HG03025 (cell line): ENCODE data around the gene STK33.

Experiments used
- ATAC-seq: cut with Tn5 transposase; IDR thresholded peaks from one replicate; pipeline ENCODE4 v1.9.1; 2021; ENCODE audit warnings: mild to moderate bottlenecking, moderate library complexity; ENCODE audit not compliant: unreplicated experiment, low FRiP score

The STK33 gene

GRCh38 chr11:8360086-8360828 is 233.8 kb downstream of the STK33 start:
- no peak for ATAC-seq

- no peak for ATAC-seq
Measured at GRCh38 chr11:8359521-8359920, 234.5 kb downstream of the STK33 start.

DNA sequence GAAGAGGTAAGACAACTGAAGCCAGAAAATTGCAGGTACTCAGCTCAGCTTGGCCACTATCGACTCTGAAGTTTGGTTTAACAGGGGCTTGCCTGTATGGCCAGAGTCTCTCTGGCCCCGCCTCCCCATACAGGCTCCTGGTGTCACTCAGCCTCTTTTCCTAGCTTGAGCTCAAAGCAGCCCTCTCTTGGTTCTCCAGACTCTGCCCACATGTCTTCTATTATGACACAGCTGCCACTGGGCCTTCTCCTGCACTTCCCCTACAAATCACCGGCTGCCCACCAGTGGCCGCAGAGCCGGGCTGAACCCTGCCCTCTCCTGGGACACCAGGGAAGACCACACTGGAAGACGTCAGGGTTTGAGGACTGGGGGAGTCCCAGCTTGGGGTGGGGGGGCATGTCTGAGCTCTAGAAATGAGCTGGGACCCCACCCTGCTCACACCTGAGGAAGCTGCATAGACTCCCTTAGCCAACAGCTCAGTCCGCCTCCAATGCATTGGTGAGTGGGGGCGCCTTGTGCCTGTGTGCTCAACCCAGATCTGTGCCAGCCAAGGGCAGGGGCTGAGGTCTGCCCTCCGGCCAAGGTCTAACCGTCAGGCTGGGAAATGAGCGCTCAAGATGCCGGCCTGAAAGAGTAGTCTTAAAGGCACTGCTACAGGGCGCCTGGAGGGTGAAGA is 236.0 kb downstream of the STK33 start:
- no peak for ATAC-seq

DNA sequence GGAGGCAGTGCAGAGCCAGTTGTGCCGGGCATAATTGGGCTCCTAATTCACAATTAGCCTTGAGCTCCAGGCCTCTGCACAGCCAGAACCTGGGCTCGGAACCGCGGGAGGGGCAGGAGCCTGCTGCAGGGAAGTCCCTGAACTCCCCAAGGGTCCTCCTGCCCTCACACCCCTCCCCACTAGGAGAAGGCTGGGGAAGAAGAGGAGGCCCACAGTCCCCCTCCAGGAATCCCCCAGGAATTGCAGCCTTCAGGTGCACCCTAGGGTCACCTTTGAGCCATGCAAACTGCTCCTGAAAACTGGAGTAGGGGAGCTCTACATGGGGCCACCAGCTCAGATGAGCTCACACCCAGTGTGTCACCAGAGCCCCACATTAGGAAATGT is 236.5 kb downstream of the STK33 start:
- no peak for ATAC-seq

GRCh38 chr11:8356721-8357504 is 237.1 kb downstream of the STK33 start:
- no peak for ATAC-seq

GRCh38 chr11:8356216-8356615 is 237.8 kb downstream of the STK33 start:
- ATAC-seq, result no peak

DNA sequence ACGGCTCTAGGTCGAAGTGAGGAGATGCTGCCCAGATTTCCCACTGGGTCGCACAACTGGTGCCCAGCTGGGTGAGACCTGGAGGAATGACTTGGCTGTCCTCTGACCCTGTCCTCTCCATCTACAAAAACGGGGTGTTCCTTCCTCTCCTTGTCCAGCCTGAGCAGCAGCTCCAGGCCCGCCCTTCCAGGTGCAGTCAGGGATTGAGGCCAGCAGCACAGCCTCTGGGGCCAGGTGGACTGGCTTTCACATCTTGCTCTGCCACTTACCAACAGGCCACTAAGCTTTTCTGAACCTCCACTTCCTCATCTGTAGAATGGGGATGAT is 238.6 kb downstream of the STK33 start:
- no peak for ATAC-seq

DNA sequence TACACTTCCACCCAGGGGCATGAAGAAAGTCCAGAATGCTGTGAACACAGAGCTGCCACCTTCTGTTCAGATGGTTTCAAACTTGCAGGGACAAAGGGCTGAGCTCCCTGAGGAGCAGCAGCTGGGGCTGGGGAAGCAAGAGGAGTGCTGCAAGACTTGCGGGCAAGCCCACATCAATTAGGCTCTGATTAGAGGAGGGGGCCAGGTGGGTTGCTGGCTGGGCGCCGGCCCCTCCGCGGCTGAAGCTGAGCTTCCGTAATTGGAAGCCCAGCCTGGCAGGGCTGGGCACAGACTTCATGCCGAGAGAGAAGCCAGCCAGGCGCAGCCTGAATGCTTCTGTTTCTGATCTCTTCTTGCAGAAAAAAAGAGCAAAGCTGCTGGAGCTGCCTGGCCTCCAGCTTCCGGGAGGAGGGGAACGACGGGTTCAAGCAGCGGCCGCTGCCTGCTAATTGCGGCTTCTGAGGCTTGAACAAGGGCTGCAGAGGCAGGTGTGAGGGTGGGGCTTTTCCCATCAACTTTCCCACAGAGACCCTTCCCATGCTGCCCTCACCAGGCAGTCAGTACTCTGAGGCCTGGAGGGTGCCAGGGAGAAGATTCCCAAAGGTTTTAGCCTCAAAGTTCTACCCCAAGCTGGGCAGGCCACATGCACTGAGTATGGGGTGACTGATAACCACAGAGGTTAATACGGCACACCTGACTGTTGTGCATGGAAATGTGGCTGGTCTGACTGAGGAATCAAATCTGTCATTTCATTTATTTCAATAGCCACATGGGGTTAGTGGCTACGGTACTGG is 239.2 kb downstream of the STK33 start:
- ATAC-seq, result no peak

GRCh38 chr11:8352876-8353505 is 241.0 kb downstream of the STK33 start:
- ATAC-seq, result no peak

DNA sequence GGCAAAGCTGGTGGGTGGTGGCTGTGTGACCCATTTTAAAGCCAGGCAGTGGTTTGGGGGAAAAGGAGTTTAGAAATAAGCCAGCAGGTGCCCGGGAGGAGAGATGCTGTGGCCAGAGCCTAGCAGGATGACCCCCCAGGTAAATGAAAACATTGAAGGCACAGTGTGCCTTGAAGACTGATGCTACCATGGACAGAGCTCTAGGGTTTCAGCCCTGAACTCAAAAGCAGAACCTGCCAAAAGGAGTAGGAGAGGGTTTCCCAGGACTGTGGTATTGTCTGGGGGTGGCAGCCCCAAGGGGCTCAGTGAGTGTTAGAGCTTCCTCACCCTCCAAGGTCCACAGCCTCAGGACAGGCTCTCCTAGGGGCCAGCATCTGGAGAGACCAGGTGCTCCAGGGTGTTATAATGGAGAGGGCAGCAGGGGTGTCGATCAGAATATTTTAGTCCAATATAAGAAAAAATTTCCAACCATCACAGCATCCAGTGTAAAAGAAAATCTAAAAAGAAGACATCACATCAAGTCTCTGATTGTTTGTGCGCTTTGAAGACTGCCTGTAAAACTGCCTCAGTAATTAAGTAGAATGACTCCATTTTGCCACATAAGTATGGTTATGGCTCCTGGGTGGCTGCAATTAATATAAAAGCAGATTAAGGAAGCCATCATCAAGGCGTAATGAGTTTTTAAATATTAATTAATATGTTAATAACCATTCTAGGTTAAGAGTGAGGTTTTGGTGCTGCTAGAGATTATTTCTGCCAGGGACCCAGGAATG is 241.7 kb downstream of the STK33 start:
- no peak for ATAC-seq

- ATAC-seq, result no peak
Measured at GRCh38 chr11:8351223-8351622, 242.8 kb downstream of the STK33 start.

DNA sequence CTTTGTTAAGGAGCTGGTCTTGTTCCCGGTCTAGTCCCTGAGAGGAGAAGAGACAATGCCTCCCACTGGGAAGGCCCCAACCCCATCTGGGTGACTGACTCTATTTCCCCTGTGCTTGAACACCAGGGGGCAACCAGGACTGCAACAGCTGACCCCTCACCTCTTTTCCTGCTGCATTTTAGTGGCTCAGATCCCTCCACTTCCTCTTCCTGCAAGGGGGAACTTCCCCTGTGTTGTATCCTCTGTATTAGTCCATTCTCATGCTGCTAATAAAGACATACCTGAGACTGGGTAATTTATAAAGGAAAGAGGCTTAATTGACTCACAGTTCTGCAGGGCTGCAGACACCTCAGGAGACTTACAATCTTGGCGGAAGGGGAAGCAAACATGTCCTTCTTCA is 246.1 kb downstream of the STK33 start:
- no peak for ATAC-seq

DNA sequence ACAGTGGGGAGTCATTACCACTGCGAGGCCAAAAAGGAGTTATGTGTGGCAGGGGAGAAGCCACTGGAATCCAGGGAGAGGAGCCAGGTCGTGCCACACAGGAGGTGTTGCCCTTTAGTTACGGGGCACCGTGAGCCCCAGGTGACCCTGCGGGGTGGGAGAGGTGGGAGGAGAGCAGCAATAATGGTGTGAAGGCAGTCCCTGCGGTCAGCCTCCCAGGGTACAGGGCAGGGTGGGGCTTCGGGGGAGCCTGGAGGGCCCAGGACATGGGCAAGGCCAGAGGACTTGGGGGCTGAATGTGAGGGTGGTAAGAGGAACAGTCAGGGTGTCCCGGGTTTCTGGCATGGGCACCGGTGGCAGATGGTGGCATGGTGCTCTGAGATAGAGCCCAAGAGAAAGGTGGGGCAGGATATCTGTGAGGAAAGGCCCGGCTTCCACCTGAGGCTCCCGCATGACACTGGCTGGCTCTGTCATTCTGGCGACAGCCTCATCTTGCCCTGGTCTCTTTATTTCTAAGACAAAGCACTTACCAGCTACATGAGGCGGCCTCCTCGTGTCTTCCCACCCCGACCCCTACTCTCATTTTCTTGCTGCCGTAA is 247.8 kb downstream of the STK33 start:
- no peak for ATAC-seq

DNA sequence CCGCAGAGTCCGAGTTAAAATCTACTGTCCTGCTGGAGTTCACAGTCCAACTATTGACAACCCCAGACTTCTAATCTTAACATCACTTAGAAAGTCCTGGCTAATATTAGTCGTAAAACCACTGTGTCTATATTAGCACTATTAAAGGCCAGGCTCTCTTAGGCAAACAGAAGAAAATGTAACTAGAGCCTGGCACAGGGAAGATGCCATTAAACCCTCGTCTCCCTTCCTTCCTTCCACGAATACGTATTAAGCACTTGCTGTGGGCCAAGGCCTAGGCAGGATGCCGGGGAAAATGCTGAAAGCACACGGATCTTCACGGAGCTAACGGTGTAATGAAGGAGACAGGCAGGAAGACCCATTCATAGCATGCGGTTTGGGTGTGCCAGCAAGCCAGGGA is 248.8 kb downstream of the STK33 start:
- ATAC-seq, result no peak

- no peak for ATAC-seq
Measured at GRCh38 chr11:8344346-8344745, 249.7 kb downstream of the STK33 start.

DNA sequence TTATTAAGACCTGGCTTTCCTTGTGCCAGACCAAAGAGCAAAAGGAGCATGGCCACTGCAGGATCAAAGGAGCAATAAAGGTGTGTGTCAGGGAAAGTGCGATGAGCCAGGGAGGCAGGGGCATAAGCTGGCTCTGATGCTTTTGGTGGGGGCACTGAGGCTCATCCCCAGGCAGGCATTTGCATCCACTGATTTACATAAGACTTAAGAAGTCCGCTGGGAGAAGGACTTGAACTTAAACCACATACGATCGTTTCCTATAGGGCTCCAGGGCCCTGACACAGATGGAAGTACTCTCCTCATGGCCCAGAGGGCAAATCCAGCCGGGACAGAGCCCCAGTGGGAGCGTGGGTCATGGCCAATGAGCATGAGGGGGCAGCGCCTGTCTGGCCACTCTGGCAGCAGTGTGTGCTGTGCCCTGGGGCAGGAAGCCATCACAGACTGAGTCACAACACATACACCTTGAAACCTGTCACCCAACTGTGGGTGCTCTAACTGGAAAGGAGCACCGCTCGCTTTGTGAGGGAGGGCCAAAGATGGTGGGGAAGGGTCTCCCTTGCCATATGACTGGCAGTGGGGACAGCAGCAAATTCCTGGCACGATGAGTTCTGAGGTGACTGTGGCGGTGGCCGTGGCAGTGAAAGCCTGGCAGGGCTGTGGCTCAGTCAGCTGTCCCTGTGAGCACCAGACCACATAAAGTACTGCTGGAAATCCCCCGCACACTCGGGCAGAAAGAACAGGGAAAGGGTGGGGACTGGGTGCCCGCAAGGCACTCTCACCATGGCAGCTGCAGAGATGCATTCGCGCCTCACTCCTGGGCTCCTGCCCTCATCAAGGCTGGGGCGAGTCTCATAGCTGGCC is 251.0 kb downstream of the STK33 start:
- no peak for ATAC-seq

DNA sequence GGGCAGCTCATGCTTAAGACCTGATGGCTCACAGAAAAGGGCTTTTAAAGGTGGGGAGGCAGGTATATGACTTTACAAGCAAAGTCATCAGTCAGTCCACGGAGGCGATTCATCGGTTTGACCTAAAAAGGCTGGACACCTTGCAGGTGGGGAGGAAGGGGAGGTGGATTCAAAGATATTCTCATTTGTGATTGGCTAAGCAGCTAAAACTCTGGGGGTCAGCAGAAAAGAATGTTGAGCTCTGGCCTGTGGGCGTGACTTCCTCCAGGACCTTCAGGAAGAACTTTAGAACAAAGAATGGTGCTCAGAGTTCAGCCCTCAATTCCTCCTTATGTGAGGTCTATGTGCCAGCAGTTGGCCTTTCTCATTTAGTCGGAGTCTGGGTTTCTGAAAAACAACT is 252.0 kb downstream of the STK33 start:
- ATAC-seq, result no peak
